ENCODE results near the gene CRYGN.

The CRYGN gene, protein sequence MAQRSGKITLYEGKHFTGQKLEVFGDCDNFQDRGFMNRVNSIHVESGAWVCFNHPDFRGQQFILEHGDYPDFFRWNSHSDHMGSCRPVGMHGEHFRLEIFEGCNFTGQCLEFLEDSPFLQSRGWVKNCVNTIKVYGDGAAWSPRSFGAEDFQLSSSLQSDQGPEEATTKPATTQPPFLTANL

DNA sequence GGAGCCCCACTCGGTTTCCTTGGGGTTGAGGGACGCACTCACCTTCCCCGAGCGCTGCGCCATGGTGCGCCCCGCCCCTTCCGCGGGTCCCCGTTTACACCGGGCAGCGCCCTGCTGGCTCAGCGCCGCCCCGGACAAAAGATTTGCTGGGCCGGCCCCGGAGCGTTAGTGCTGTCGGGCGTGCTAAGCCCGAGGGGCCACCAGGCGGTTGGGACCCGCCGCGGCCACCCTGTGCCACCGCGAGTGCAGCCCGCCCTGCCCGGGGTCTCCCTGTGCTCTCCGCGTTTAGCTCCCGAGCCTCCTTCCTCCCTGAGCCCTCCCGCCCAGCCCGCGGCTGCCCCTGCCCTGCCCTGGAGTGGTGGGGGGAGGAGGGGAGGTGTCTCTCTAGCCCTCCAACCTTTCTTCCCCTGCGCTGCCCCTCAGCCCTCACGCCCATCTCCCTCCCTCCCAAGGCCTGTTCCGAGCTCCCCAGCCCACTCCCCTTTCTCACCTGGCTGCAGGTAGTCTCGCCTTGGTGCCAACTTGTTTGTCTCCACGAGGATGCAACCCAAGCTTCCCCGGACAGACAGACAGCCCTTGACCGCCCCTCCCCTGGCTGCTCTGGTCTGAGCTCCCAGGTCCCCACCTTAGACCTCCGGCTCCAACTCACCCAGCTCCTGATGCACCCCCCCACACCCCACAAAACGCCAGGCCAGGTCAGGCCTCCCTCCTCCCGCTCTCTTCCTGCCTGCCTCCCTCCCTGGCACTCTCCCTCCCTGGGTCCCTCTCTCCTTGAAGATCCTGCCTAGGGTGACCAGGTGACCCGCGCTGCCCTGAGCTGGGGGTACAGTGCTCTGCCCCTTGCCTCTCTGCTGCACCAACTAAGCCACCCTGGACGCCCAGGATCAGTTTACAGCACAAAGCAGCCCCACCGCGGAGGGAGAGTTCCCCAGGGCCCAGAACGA is at the start of gene CRYGN:
Gene CRYGN, minus strand, starts transcription at position 287 of the 944 bp plus-strand sequence. Its CDS starts 224 bp downstream, at position 63.
- peak; percentile 23 for DNase-seq

- DNase-seq: no peak
These were observed 49.6 kb upstream of the CRYGN start for GRCh38 chr7:151489498-151489897.

- DNase-seq: no peak
These were observed 48.2 kb upstream of the CRYGN start for GRCh38 chr7:151488096-151488495.

DNA sequence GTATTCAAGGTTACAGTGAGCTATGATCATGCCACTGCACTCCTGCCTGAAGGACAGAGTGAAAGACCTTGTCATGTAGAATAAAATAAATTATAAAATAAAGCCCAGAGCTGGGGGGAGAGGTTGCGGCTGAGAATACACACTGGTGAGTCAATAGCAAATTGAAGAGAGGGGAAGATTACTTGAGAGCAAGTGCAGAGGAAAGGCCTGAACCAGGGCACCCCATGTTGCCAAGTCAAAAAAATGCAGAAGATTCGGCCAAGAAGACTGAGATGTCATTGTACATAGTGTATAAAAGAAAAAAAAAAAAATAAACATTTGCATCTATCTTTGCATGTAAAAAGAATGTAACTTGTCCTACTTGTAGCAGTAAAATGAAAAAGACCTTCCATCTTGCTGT is 47.3 kb upstream of the CRYGN start:
- DNase-seq: no peak

DNA sequence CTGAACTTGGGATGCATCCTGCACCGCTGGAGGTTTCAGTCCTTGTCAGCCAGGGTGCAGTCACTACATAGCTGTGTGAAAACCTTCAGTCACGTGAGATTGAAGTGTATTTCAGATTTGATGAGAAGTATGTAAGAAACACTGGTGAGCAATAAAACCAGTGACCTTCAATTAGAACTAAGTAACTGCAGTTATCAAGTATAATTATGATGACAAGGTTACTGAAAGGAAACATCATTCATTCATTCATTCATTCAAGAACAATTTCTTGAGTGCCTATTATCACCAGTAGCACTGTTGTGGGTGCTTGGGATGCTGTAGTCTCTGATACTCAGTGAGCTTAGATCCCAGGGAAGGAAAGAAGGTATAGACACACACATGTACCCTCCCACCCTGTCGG is 46.1 kb upstream of the CRYGN start:
- DNase-seq: no peak

DNA sequence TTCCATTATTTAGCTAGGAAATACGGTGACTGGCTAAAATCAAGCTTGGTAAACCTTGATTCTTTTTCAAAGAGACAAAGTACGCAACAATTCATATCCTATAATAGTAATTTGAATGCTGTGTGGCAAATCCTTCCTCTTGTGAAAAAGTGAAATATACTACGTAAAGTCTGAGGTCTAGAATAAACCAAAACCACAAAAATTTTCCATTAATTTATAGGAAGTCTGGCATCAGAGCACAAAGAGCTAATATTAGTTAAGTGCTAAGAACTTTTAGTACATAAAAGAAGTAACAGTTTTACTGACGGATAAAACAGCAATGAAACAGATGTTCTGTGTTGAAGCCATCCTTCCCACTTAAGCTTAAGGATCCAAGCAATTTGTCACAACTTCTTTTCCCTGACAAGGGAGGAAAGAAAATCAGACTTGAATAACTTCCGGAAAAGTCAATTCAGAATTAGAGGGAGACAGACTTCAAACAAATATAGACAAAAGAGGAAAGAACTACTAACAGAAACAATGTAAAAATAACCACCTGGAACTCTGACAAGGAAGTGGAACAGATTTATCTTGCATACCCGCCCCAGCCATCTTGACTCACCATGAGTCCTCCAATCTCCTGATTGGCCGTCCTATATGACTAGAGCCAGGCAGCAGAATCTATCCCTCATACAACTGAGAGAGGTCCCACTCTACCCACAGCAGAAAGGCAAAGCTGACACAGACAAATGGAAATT is 45.2 kb upstream of the CRYGN start:
- DNase-seq: no peak

DNA sequence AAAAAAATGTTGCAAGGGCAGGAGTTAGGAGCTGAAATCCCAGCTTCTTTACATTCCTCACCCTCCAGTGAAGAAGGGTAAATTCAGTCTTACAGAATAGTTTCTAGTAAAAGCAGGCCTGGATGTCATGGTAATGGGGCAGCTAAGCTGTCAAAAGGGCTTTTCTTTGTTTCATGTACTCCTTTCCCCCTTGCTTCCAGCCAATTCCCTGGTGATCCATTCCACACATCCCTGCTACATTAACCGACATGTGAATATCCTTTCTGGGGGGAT is 43.7 kb upstream of the CRYGN start:
- no peak for DNase-seq

GRCh38 chr7:151482883-151483710 is 43.2 kb upstream of the CRYGN start:
- no peak for DNase-seq

DNA sequence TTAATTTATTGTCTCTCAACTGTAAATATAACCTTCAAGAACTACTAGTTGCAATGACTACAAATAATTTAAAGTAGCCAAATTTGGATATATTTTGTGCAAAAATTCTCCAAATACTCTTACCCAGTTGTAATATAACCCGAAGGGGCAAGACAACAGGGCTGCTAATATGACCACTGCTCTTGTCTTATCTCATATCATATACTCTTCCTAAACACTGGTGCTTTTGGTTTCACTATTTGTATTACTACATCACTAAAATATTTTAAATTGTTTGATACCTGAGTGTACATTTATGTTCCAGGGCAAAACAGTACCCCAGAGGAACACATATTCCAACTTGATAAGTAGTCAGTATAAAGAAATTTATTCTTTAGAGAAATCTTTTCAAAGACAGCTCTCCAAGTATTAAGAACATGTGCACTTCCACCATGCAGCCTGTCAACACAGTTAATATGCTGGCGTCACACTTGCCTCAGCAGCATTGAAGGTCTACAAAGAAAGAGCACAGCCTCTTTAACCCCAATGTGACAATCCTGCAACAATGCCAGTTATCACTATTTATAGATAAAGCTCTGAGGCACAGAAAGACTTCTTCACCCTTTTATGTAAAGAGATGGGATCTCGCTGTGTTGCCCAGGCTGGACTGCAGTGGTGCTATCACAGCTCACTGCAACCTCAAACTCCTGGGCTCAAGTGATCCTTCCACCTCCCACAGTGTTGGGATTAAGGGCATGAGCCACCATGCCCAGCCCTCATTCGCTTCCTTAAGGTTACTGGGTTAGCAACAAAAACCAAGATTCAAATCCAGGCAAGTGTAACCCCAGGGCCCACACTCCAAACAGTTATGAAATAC is 41.9 kb upstream of the CRYGN start:
- DNase-seq: no peak

- no peak for DNase-seq
These were observed 37.9 kb upstream of the CRYGN start for GRCh38 chr7:151477867-151478266.

DNA sequence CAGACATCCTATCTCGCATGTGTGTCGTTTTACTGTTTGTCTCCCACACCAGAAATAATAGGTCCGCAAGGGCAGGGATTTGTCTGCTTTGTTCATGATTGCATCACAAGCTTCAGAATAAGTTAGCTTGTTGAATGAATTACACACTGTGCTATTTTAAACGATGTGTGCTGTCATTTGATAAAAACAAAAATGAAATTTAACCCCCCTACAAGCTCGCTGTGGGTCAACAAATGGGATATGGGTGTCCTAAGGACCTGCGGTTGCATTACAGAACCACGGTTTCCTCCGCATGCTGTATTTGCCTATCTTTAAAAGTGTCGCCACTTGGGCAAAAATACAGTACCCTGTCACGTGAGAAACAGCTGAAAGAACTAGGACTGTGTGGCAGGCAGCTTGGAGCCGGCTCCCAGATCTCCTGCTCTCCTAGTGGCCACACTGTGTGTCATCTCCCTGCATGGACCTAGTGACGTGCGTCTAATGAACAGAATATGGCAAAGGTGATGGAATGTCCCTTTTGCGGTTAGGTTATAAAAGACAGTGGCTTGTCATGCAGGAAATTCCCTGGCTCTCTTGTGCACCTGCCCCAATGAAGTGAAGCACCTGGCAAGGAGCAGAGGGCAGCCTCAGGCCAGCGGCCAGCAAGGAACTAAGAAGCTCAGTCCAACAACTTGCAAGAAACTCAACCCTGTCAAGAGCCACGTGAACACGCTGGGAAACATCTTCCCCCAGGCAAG is 32.9 kb upstream of the CRYGN start:
- DNase-seq: no peak

- no peak for DNase-seq
These were observed 30.8 kb upstream of the CRYGN start for GRCh38 chr7:151470711-151471110.

DNA sequence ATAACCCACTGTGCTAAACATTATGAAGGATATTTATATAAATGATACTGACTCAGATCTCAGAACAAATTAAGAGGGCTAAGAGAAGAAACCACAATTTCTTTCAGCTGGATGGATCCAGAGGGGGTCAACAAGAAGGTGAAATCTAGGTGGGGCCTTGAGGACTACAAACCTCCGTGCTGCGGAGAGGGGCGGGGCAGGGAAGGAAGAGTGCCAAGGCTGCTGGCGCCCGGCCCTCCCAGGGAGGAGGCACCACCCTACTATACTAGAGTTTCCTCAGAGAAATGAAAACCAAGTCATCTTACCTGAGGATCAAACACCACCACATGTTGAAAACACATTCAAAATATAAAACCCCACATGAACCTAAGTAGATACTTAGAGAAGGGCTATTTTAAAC is 29.3 kb upstream of the CRYGN start:
- DNase-seq: no peak

DNA sequence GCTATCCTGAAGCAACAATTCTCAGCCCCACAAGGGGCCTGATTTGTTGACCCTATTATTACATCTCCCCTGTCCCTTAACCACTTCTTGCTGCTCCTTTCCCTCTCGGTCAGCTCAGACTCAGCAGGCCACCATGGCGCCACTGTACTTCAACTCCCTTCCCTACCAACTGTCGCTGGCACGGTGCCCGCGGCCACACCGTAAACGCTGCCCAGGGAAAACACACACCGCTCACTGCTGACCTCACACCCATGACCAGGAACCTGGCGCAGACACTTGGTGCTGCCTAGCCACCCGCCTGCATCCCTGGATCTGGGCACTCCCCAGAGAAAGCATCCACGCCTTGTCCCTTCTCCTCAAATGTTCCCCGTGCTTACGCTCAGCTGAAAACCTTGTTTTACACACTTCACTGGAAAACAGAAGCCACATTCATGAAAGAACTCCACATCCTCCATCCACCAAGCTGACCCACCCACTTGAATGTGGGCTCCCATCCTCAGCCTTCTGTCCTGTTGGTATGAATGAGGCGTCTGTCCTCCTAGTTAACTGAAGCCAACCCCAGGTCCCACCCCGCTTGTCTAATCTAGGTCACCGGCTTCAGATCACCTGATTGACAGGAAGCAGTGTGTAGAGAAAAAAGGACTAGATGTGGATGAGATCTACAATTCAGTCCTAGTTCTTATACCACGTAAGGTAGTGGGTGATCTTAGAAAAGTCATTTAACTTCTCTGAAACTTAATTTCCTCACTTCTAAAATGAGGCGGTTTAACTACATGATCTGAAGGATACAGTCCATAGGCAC is 28.5 kb upstream of the CRYGN start:
- DNase-seq: no peak

GRCh38 chr7:151465169-151465568 is 25.2 kb upstream of the CRYGN start:
- no peak for DNase-seq

- no peak for DNase-seq
These were observed 22.4 kb upstream of the CRYGN start for GRCh38 chr7:151462306-151462779.

GRCh38 chr7:151461942-151462230 is 21.9 kb upstream of the CRYGN start:
- DNase-seq: no peak

GRCh38 chr7:151461096-151461941 is 21.4 kb upstream of the CRYGN start:
- no peak for DNase-seq

DNA sequence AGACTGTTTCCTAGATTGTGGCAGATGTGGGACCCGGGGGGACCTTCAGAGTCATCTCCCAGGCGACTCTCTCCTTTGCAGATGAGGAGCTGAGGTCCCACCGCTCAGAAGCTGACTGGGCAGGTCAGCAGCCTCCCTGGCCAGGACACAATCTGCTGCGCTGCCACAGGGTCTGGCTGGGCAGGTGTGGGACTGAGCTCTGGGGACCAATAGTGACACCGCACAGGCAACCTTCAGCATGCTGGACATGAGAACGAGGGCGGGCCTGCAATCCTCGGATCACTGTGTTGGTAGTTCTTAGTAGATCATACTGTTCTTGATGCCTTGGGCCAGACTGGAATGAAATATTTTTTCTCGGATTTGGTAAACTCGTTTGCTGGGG is 20.5 kb upstream of the CRYGN start:
- DNase-seq: no peak
